Suppressor macrophage (primary cell): ENCODE results near the gene SHANK2.

Source experiments
- DNase-seq, 4 experiments: peaks; one replicate each; pipeline ENCODE4 v3.0.0-alpha.2; 2020 to 2022

SHANK2 gene

DNA sequence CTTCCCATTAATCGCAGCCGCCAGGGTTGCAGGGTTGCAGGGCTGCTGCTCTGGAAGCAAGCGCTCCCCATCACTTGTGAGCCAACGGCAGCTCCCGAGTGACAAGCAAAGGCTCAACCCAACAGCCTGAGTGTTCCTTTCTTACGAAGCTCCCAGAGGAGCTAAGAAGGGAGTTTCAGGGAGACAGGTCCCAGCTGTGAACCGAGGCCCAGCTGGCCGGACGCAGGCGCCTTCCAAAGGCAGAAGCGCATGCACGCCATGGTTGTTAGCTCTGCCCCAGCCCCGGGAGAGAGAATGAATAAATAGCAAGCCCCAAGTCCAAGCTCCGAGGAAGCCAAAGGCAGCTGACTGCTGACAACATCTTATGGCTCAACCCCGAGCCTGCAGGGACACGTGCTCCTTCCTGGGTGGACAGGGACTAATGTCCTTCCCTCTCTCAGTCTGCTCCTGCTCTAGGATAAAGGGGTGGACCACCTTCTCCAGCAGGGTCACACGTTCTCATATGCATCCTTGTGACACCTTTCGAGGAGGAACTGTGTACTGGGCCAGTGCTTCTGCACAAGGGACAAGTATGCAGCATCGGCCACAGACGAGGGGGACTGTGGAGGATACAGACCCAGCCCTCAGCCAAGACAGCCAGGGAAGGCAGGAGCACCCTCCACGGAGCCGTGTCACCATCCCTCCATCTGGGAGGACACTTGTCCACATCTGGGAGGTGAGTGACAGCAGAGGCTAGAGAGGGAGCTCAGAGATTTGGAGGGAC, 29.9 kb downstream of the SHANK2 start:
- no peak for DNase-seq

DNA sequence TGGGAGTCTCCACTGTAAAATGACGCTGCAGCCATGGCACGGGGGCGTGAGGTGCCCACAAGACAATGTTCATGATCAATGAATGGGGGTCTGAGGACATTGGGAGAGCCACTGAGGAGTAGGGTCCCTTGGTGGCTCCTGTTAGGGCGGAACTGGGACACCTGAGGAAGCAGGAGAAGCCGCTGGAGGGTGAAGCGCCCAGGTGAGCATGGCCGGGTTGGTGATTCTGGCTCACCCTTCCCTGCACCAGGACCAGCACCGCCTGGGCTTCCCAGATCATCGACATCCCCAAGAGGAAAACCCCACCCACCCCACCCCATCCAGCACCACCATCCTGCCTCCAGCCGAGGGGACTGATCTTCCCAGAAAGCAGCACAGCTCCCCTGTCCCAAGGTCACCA, 30.6 kb downstream of the SHANK2 start:
- DNase-seq = no peak

DNA sequence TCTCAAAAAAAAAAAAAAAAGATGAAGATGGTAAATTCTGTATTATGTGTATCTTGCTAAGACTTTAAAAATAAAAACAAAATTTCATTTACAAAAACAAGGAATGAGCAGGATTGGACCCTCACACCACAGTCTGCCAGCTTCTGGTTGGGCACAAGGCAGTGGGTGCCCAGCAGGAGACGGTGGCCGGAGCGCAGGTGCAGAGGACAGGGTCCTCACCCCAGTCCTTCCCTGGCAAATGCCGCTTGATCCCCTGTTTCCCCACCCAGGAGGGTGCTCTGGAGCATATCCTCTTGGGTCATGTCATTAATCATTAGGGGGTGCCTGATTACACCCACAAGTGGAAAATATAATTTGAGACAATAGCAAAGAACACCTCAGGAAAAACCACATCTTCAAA, 31.2 kb downstream of the SHANK2 start:
- no peak for DNase-seq

DNA sequence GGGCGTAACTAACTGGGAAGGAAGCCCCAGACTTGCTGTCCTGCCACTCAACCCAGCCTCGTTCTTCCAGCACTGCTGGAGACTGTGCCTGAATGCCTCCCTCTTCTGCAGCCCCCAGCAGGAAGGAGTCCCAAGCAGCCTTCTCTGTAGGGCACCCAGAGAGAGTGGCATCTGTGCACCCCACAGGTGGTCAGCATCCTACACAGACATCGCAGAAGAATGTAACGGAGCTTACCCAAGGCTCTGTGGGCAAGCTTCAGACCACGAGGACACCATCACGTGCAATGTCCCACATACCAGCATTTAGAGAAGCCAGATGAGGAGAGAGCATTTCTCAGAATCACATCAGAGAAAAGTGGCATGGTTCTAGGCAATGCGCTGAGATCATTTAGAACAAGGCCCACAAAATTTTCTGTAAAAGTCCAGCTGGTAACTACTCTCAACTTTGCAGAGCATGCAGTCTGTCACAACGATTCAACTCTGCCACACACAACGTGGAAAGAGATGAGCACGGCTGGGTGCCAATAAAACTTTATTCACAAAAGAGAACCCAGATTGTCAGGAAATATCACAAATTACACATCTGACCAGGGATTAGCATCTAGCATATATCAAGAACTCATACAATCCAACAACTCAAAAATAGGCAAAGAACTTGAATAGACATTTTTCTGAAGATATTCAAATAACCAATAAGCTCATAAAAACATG, 33.4 kb downstream of the SHANK2 start:
- DNase-seq = no peak

DNA sequence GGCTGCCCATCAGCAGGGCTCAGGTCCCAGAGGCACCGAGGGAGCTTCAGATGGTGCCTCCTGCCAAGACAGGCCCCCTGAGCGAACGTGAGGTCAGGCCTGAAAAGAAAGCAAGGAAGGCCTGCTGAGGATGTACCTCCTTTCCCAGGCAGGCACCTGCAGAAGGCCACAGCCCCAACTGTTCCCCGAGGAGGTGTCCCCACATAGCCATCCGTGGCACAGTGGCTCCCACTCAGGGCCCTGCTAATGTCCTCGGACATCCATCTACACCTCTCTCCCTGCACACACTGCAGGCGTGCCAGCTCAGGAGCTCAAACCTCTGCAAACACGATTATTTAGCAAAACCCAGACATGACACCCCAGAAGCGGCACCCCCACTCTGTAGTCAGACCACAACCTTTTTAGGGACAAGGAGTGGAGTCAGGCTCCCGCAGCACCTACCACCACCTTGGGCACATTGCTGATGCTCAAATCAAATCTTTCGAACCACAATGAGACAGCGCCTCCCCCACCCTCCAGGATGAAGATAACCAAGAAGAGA, 36.9 kb downstream of the SHANK2 start:
- no peak for DNase-seq

DNA sequence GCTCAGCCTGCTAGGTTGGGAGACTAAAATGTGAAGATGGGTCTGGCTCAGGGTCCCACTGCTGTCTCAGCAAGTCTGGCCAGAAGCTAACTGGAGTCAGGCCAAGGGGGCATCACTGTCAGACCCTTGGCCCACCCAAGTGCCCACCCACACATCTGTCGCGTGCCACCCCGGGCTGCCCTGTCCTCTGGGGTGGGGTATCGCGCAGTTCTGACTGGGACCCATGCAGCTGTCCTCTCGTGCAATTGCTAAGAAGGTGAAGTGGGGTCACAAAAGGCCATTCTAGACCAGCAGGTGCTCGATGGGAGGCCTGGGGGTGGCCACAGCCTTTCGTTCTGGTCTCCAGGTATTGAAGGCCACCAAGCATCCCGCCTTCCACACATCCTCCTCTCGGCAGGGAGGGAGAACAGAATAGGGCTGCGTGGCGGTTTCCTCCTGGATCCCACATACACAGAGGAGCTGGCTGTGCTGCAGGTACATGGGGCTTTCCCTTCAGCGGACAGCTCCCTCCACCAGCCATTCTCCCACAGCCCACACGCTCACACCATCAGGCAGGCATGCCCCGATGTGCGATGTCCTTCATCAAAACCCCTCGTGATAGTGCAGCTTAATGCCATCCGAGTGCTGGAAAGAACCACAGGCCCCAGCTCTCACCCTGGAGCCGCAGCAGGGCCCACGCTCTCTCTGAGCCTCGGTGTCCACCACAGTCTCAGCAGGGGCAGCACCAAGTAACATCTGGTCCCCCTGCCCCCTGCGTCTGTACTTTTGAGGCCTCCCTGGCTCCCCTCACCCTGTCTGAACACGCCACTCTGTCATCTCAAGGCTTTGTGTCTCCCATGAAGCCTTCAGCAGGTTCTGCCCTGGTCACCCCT, 37.6 kb downstream of the SHANK2 start:
- DNase-seq = no peak

DNA sequence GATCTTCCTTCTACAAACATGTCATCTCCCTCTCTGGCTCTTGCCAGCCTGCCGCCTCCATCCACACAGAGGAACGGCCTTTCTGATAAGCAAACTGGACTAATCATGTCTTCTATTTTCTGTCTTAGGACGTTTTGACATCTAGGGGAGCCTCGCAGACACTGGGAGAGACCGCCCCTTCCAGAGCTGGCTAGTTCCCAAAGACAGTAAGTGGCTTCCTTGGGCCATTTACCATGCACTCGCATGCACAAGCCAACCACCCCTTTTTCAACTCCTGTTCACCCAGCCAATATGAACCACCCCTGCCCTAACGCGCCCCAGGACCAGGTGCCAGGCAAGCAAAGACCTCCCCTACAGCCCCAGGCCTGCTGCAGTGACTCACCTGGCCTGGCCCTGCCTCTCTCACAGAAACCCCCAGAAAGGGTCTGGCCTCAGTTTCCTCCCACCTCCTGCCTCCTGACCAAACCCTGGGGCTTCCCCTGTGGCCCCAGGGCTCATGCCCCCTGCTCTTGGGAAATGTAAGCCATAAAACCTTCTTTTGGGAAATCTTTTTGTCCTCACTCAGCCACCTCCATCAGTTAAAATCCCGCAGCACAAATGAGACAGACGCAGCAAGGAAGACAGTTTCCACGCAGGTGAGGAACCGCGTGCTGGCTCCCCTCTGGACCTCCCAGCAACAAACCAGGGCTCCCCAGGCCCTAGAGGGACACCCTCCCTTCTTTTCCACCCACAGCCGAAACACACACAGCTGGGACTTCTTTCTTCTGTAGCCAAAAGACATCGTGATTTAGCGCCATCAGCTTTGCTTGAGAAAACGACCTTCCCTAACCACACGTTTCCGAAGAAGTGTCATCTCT, 38.5 kb downstream of the SHANK2 start:
- no peak for DNase-seq

DNA sequence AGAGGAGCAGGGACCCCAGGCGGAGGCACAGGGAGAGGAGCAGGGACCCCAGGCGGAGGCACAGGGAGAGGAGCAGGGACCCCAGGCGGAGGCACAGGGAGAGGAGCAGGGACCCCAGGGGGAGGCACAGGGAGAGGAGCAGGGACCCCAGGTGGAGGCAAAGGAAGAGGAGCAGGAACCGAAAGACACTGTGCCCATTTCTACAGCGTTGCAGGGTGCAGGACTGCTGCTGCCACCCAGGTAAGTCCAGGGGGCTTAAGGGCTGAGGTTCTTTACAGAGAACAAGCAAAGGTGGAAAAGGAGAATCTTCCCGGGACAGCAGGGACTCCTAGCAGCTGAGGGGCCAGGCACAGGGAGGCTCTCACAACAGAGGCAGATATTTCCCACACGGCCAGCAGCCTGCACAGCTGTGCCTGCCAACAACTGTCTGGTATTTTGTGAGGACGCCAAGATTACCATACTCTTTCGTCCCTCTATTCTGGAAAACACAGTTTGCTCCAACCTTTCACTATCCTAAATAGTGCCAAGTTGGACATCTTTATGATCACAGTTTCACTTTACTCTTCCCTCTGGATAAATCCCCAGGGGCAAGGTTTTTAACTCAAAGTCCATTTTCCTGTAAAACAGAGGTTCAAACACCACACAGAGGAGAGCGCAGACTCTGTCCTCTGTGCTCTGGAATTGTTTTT, 39.4 kb downstream of the SHANK2 start:
- no peak for DNase-seq

DNA sequence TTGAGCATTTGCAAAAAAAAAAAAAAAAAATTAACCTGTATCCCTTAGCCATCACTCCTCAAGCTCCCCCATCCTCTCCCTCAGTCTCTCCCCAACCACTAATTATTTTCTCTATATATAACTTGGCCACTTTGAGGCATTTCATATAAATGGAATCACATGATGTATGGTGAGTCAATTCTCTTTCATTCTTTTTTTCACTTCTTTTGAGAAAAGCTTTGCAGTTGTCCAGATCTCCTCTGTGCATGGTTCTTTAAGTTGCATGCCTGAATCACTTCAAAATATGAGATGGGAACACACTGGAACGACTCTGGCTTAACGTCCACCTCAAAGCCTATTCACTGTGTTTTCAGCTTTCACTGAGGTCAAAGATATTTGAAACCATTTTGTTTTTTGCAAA, 40.7 kb downstream of the SHANK2 start:
- DNase-seq = no peak

DNA sequence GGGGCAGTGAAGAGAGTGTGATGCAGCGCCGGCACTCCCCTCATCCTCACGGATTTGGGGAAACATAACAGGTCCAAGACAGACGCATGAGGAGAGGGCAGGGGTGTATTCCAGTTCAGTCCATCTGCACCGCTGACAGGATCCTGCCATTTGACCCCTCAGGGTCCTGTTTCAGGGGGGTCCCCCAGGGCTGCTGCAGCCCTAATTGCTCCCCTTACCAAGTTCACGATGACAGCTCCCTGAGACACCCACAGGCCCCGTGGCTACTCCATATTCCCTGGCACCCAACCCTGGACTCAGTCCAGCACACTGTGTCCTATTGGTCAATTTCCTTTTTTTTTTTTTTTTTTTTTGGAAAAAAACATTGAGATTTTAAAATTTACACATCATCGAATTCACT, 41.5 kb downstream of the SHANK2 start:
- no peak for DNase-seq

DNA sequence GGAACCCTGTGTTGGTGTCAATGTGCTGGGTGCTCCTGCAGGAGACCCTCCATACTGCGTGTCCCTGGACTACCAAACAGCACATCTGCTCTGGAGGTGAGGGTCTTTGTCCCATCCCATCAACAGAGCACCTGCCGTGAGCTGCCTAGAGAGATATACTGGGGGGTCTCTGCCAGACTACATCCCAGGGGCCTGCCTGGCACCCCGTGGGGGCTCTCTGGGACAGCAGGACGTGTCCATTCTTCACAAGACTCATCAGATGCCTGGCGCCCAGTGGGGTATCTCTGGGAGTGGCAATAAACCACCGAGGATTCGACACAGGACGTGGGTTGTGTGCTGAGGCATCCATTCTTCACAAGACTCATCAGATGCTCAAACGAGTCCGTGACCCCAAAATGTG, 42.7 kb downstream of the SHANK2 start:
- no peak for DNase-seq

DNA sequence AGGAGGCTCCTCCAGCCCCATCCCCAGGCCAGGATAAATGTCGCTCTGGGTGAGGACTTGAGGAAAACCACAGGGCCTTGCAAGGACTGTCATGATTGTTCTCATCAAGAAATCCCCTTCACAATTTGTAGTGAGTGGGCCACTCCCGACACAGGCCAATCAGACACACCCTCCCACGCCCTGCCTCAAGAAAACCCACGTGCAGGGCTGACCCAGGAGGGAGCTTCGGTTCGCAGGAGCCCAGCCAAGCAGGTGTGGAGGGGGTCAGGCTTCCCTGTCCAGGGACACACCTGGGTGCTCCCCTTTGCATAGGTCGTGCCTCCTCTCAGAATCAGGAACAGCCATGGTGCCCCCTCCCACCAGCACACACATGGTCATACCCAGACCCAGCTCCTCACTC, 43.2 kb downstream of the SHANK2 start:
- no peak for DNase-seq

DNA sequence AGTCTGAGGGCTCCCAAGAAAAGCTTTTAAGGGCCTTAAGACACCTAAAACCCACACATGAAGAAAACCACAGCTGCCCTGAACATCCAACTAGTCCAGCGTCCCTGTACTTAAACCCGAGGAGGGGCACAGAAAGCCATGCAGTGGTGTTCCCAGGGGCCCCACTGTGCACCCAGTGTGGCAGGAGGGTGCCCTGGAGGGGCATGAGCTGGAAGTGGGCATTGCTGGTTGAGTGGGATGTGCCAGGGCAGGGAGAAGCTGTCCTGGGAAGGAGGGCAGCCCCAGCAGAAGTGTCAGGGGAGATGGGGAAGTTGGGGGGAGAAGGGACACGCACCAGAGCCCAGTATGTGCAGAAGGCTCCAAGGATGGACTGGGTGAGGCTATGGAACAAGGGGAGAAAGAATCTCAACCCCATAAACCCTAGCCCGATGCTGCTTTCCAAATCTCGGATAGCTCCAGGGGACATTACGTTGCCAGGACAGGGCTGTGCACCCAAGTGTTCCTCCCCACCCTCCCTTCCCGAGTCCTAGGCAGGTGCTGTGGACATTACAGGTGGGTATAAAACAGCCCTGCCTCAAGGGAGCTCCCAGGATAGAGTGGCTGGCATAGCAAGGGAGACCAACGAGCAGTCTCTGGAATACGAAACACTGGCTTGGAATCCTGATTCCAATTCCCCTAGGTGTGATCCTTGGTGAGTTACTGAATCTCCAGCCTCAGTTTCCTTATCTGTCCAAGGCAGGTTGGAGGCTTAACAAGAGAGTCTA, 44.2 kb downstream of the SHANK2 start:
- no peak for DNase-seq

DNA sequence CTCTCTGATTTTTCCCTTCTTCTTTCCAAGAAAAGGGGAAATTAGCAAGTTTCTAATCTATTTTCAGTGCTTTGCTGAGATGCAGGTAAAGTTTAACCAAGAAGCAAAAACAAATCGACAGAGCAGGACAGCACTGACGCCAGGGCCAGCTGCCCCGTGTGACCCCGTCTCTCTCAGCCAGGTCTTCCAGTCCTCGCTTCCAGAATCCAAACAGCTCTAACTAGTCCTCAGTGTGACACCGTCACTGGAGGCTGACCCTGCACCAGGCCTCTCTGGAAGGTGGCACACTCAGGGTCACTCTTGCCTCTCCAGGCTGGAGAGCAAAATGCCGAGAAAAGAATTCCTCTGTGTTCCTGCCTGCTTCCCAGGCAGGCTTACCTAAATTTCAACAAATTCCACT, 44.8 kb downstream of the SHANK2 start:
- no peak for DNase-seq

DNA sequence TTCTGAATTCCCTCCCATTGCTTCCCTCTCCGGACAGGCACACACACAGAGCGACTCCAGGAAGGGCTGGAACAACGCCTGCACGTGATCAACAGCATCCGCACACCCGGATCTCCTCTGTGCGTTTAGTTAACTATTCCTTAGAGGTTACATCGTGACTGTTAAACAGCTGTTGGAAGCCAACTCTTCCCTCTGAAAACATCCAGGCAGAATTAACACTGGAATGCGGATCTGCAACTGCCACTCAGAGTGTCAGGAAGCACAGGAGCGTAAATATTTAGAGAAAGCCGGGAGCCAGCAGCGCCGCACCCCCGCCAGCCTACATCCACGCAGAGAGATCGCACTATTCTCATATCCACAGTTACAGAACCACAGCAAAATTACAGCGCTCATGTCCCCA, 46.2 kb downstream of the SHANK2 start:
- no peak for DNase-seq

DNA sequence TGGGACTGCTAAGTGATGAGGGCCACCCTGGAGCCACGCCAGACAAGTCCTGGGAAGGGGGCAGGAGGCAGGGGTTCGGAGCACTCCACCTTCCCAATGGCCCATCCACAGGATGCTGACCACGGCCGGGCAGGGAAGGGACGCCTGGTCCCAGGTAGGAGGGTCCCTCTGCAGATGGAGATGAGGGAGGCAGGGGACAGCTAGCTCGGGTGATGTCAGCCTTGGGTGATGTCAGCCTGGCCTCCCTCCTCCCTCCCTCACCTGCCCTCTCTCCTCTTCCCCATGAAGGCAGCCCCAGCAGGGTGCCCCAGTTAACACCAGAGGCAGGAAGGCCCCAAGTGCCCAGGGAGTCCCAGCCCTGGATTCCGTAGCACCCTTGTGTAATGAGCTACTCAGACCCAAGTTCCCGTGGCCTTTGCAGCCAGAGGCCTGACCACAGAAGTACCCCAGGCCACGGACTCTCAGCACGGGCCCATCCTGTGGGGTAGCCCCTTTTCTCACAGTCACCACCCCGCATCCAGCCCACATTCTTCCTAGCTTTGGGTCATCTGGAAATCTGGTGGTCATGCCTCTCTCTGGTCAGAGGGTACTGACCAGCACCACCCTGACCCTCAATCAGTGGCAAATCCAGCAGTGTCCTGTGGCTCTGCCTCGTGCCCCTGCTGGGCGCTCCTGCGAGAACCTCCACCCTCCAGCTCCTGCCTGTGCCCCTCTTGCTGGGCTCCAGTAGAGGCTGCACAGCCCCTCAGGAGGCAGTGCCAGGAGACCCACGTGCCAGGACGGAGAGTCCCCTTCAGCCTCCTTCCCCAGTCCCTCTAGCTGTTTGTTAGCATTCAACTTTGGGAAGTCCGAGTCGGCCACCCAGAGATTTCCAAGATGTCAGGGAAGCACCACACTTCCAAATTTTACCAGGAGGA, 47.4 kb downstream of the SHANK2 start:
- DNase-seq = no peak

DNA sequence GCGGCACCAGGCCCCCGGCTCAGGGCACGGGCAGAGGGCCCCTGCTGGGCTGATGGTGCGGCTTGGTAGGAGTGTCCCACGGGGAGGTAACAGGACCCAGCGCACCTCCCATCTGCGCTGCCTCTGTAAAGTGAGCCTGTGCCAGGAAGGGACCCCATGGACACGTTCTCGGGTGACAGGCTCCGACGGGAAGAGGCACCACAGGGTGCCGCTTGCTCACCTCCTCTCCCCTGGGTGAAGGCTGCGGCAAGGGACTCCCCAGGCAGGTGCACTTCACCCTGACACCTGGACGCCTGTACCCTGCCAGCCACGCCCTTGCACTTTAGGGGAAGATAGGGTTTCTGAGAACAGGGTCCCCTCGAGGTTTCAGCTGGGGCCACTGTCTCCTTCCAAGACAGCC, 48.1 kb downstream of the SHANK2 start:
- DNase-seq = no peak

DNA sequence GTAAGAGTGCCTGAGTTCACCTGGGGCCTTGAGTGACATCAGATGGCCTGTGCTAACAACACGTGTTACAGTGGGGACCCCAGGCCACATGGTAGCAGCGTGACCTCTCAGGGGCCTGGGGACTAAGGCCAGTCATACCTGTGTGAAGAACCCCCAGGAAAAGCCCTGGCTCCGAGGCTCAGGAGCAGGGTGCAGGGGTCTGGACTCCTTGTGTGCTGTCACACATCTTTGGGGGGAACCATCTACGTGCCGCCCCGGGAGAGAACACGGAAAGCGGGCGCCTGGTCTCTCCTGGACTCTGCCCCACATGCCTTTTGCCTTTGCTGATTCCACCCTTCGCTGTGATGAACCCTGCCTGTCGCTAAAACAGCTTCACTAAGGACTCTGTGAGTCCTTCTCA, 48.7 kb downstream of the SHANK2 start:
- no peak for DNase-seq

DNA sequence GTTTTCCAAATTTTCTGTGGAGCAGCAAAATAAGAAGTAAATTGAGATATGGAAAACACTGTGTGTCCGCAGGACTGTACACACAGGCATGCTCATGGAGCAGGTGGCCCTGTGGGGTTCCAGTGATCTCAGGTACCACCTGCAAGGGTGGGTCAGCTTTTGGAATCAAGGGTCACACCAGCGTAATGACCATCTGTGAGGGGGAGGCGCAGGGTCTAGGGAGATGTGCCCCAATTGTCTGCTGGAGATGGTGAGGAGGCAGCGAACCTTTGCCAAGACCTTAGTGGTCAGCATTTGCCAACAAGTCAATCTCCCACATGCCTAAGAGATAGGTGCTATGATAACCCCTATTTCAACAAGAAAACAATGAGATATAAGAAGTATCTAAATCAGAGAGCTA, 49.4 kb downstream of the SHANK2 start:
- DNase-seq = no peak

DNA sequence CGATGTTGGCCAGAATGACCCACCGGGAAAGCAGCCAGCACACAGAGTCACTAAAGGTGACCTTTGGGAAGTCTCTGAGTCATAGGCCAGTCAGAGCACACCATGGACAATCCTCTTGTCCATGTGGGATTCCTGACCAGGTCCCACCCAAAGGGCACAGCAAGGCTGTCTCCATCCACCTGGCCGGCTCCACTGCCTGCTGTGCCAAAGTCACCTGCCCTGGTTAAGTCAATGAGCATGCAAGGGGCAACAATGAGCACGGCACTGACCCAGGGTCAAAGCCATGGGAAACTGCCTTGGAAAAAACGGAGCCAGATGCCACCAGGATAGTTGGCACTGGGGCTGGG, 49.8 kb downstream of the SHANK2 start:
- DNase-seq = no peak
